GM04503 (cell line): Measurements from ENCODE around the gene PIK3C3.

Experiments used
- DNase-seq: peaks from one replicate; pipeline ENCODE4 v3.0.0-alpha.2; 2012; ENCODE audit warnings: low read depth

Gene PIK3C3

GRCh38 chr18:42126586-42126985 lies 171.6 kb downstream of the PIK3C3 start:
- no peak for DNase-seq

GRCh38 chr18:42131066-42131929 lies 176.3 kb downstream of the PIK3C3 start:
- no peak for DNase-seq

GRCh38 chr18:42131930-42132244 lies 176.9 kb downstream of the PIK3C3 start:
- no peak for DNase-seq
